HCT116 (cell line): ENCODE data around the gene ACP6. TPM values are rescaled to one million over a fixed set of nuclear protein-coding genes. Genes with fewer than 3 reads are reported as not detected.

Source experiments
- ATAC-seq: fragments of 200-7000 bp; cut with Tn5 transposase; 2 replicates; pipeline ENCODE4 v1.9.1; 2020; ENCODE audit warnings: mild to moderate bottlenecking, moderate library complexity
- BruUV-seq: library from RNA; stranded (reverse); fragments of 400-500 nt; replicated peaks from 2 replicates; lab custom pipeline; 2021; lab: Mats Ljungman, UMichigan
- CTCF ChIA-PET: fragments of 300-600 bp; sonication (Branson Sonifier 250); formaldehyde crosslinking; loops from one replicate; lab custom pipeline; 2021; ENCODE audit warnings: antibody characterized with exemption; lab: Charles Lee
- POLR2A ChIA-PET: fragments of 300-600, 350-600 bp; sonication (Branson Sonifier 250); formaldehyde crosslinking; loops from one replicate; lab custom pipeline; 2021; ENCODE audit warnings: antibody characterized with exemption; lab: Charles Lee
- RAD21 ChIA-PET, 2 experiments: fragments of 300-600 bp; sonication (Branson Sonifier 250); formaldehyde crosslinking; loops; one replicate each; lab custom pipeline; 2023; ENCODE audit warnings: low total read pairs in 2 of 2; ENCODE audit not compliant: uncharacterized antibody in 2 of 2, unreplicated experiment in 2 of 2, low non-redundant PET in 1 of 2; lab: Charles Lee
- DNase-seq: peaks from one replicate; pipeline ENCODE4 v3.0.0-alpha.2; 2010; ENCODE audit warnings: low read depth, low spot score
- H2AFZ ChIP-seq: fragments of 200-600 bp; shearing (Covaris generic), sonication (generic); 2 replicates; pipeline ENCODE4 v1.6.1; 2017; ENCODE audit warnings: low read depth, mixed run types, mixed read lengths, antibody characterized with exemption, low read length; ENCODE audit not compliant: poor library complexity, severe bottlenecking
- H3K27ac ChIP-seq: 2 replicates; pipeline ENCODE4 v1.5.1; 2012; ENCODE audit warnings: low read depth, low read length
- H3K27me3 ChIP-seq: fragments of 200-600 bp; sonication (generic); 2 replicates; pipeline ENCODE4 v1.6.1; 2016; ENCODE audit warnings: mixed run types, low read length, mixed read lengths; ENCODE audit not compliant: insufficient read depth
- H3K36me3 ChIP-seq, 2 experiments: fragments of 200-500 bp in 1 of 2; fragments of 200-600 bp in 1 of 2; sonication (Bioruptor generic) in 1 of 2; sonication (generic) in 1 of 2; 2 replicates each; pipeline versions ENCODE4 v1.5.1 to v1.6.1; 2014 to 2016; ENCODE audit warnings: low read length in 2 of 2, inconsistent platforms in 1 of 2, mixed read lengths in 1 of 2, mixed run types in 1 of 2; ENCODE audit not compliant: insufficient read depth in 2 of 2, control insufficient read depth in 1 of 2
- H3K4me1 ChIP-seq, 2 experiments: fragments of 200-600 bp in 1 of 2; sonication (generic) in 1 of 2; 2 replicates each; pipeline versions ENCODE4 v1.5.1 to v1.6.1; 2012 to 2017; ENCODE audit warnings: low read length in 2 of 2, inconsistent platforms in 1 of 2, mild to moderate bottlenecking in 1 of 2, mixed read lengths in 1 of 2, mixed run types in 1 of 2, moderate library complexity in 1 of 2; ENCODE audit not compliant: insufficient read depth in 2 of 2, control insufficient read depth in 1 of 2
- H3K4me2 ChIP-seq: fragments of 200-600 bp; sonication (generic); 2 replicates; pipeline ENCODE4 v1.6.1; 2017; ENCODE audit warnings: mixed run types, low read length, mixed read lengths
- H3K4me3 ChIP-seq, 2 experiments: fragments of 200-600 bp in 1 of 2; sonication (generic) in 1 of 2; replicated peaks in 1 of 2; 2 replicates each; pipeline ENCODE4 v1.5.1; 2011 to 2016; ENCODE audit warnings: low read length in 2 of 2, control low read depth in 1 of 2, low read depth in 1 of 2, mild to moderate bottlenecking in 1 of 2, mixed read lengths in 1 of 2, mixed run types in 1 of 2
- H3K79me2 ChIP-seq: fragments of 200-600 bp; sonication (generic); 2 replicates; pipeline ENCODE4 v1.6.1; 2017; ENCODE audit warnings: mild to moderate bottlenecking, mixed run types, low read length, moderate library complexity, mixed read lengths; ENCODE audit not compliant: insufficient read depth
- H3K9ac ChIP-seq: fragments of 200-600 bp; sonication (generic); 2 replicates; pipeline ENCODE4 v1.6.1; 2016; ENCODE audit warnings: low read length, mixed read lengths
- H3K9me2 ChIP-seq: fragments of 200-600 bp; sonication (generic), shearing (Covaris generic); 2 replicates; pipeline ENCODE4 v1.6.1; 2017; ENCODE audit warnings: mixed run types, mild to moderate bottlenecking, moderate library complexity; ENCODE audit not compliant: insufficient read depth
- H3K9me3 ChIP-seq, 2 experiments: fragments of 200-500 bp in 1 of 2; fragments of 200-600 bp in 1 of 2; sonication (Bioruptor generic) in 1 of 2; sonication (generic) in 1 of 2; 2 replicates each; pipeline ENCODE4 v1.6.1; 2014 to 2017; ENCODE audit warnings: low read length in 2 of 2, mixed read lengths in 2 of 2, inconsistent platforms in 1 of 2, low read depth in 1 of 2, mild to moderate bottlenecking in 1 of 2, mixed run types in 1 of 2, moderate library complexity in 1 of 2; ENCODE audit not compliant: control insufficient read depth in 1 of 2, insufficient read depth in 1 of 2
- H4K20me1 ChIP-seq: fragments of 200-600 bp; sonication (generic), shearing (Covaris generic); 2 replicates; pipeline ENCODE4 v1.6.1; 2017; ENCODE audit warnings: mixed run types, mild to moderate bottlenecking, moderate library complexity; ENCODE audit not compliant: insufficient read depth
- ATF3 ChIP-seq: IDR thresholded peaks from 2 replicates; pipeline ENCODE4 v1.6.1; 2012
- CBX3 ChIP-seq: IDR thresholded peaks from 2 replicates; pipeline ENCODE4 v1.6.1; 2012; ENCODE audit warnings: low read depth
- ELF1 ChIP-seq: IDR thresholded peaks from 2 replicates; pipeline ENCODE4 v1.6.1; 2012; ENCODE audit warnings: low read depth, borderline replicate concordance
- EZH2phosphoT487 ChIP-seq: fragments of 200-600 bp; IDR thresholded peaks from 2 replicates; pipeline ENCODE4 v1.6.1; 2018; ENCODE audit warnings: antibody characterized with exemption, borderline replicate concordance
- POLR2AphosphoS5 ChIP-seq: IDR thresholded peaks from 2 replicates; pipeline ENCODE4 v1.6.1; 2011; ENCODE audit warnings: mild to moderate bottlenecking, low read depth, low read length, moderate library complexity
- SIN3A ChIP-seq: IDR thresholded peaks from 2 replicates; pipeline ENCODE4 v1.6.1; 2012; ENCODE audit warnings: low read depth
- ZFX ChIP-seq: fragments of 450-650 bp; IDR thresholded peaks from 2 replicates; pipeline ENCODE4 v1.6.1; 2017
- intact Hi-C: fragments of 100-400 bp; cut with micrococcal nuclease; formaldehyde crosslinking; loops from 2 replicates; pipeline ENCODE4 v1.10.0; 2022
- total RNA-seq: library from RNA; stranded (reverse); gene quantifications from one replicate; pipeline ENCODE4 v1.2.1, GENCODE V29; 2021; ENCODE audit not compliant: unreplicated experiment

ACP6 gene
- total RNA-seq, 1 experiment from 2014 or later: 26.4 TPM

- Histone ChIP-seq H3K79me2 (no peaks in the 10 kb centered on the region), H2AFZ (no peak overlapping the region), H3K9me3 (no peaks in the 10 kb centered on the region), H3K4me1 (no peaks in the 10 kb centered on the region), H3K4me3 (no peak overlapping the region), H3K4me2 (no peak overlapping the region), H3K9me2 (no peaks in the 10 kb centered on the region), H3K27me3 (no peaks in the 10 kb centered on the region), H4K20me1 (no peaks in the 10 kb centered on the region), H3K9ac (no peak overlapping the region), H3K36me3 (peaks cover 30 to 50% of the 10 kb centered on the region in 2 experiments), H3K27ac (no peak overlapping the region)
- ChIA-PET POLR2A (no interaction called here), RAD21 (no interaction called here), CTCF (no interaction called here)
- intact Hi-C loops: no loop called here
- ATAC-seq: no peak
- BruUV-seq: no TSS peak
- DNase-seq: no peak
- no peak for TF ChIP-seq ZFX
- no peak for TF ChIP-seq ELF1
Measured at GRCh38 chr1:147619741-147620140, 50.6 kb downstream of the ACP6 start.

DNA sequence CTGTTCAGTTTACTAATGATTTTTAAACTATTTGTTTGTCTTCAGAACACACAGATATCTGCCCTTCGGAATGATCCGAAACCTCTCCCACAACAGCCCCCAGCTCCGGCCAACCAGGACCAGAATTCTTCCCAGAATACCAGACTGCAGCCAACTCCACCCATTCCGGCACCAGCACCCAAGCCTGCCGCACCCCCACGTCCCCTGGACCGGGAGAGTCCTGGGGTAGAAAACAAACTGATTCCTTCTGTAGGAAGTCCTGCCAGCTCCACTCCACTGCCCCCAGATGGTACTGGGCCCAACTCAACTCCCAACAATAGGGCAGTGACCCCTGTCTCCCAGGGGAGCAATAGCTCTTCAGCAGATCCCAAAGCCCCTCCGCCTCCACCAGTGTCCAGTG is 51.6 kb downstream of the ACP6 start:
- Histone ChIP-seq H3K27ac (no peak overlapping the region), H3K9ac (no peak overlapping the region), H3K4me3 (no peak overlapping the region), H3K9me2 (no peaks in the 10 kb centered on the region), H2AFZ (no peak overlapping the region), H3K4me2 (no peak overlapping the region), H3K4me1 (no peaks in the 10 kb centered on the region), H3K9me3 (no peaks in the 10 kb centered on the region), H3K27me3 (no peaks in the 10 kb centered on the region), H3K79me2 (no peaks in the 10 kb centered on the region), H3K36me3 (peaks cover 32 to 47% of the 10 kb centered on the region in 2 experiments), H4K20me1 (no peaks in the 10 kb centered on the region)
- no peak for DNase-seq
- intact Hi-C loops: no loop called here
- no TSS peak for BruUV-seq
- ChIA-PET CTCF (no interaction called here), RAD21 (no interaction called here), POLR2A (no interaction called here)
- TF ChIP-seq EZH2phosphoT487: no peak
- no peak for TF ChIP-seq CBX3
- no peak for TF ChIP-seq POLR2AphosphoS5
- no peak for TF ChIP-seq SIN3A
- no peak for TF ChIP-seq ATF3
- no peak for TF ChIP-seq ELF1
- no peak for ATAC-seq
